Measurements from ENCODE around the gene TMEM108. TPM values are rescaled to one million over a fixed set of nuclear protein-coding genes. Genes with fewer than 3 reads are reported as not detected.

TMEM108 gene
- total RNA-seq, 4 donors from 2014 or later: 0.21 to 1.5 TPM; not detected in 2

- H3K4me1 ChIP-seq: no peaks in the 10 kb centered on the region
- H3K36me3 ChIP-seq: no peaks in the 10 kb centered on the region
- no peaks in the 10 kb centered on the region for H3K9me3 ChIP-seq
- WGBS, 2 donors: 68 to 71% methylated on average over 4 of the region's 4 CpGs
- H3K27me3 ChIP-seq: no peaks in the 10 kb centered on the region
- H3K4me3 ChIP-seq: no peak overlapping the region
- H3K27ac ChIP-seq: no peak overlapping the region
- no peak for DNase-seq (ENCODE audit: low spot score in 2 of 2)
- no peak for TF ChIP-seq POLR2A (IDR thresholded peaks at IDR 0.05)
Measured at GRCh38 chr3:133282236-133282635, 244.0 kb downstream of the TMEM108 start.

GRCh38 chr3:133283958-133284807 lies 246.0 kb downstream of the TMEM108 start:
- Histone ChIP-seq H3K4me1 (no peaks in the 10 kb centered on the region), H3K27ac (no peak overlapping the region), H3K9me3 (no peaks in the 10 kb centered on the region), H3K36me3 (no peaks in the 10 kb centered on the region), H3K27me3 (no peaks in the 10 kb centered on the region), H3K4me3 (no peak overlapping the region)
- no peak for TF ChIP-seq POLR2A (IDR thresholded peaks at IDR 0.05)
- TF ChIP-seq EP300 (IDR thresholded peaks at IDR 0.05): no peak
- TF ChIP-seq CTCF (IDR thresholded peaks at IDR 0.05): no peak
- WGBS, 2 donors: 65 to 71% methylated on average over 4 of the region's 4 CpGs
- no peak for DNase-seq (ENCODE audit: low spot score in 2 of 2)

- Histone ChIP-seq H3K27me3 (no peaks in the 10 kb centered on the region), H3K4me1 (no peaks in the 10 kb centered on the region), H3K9me3 (no peaks in the 10 kb centered on the region), H3K4me3 (no peak overlapping the region), H3K36me3 (no peaks in the 10 kb centered on the region), H3K27ac (no peak overlapping the region)
- no peak for DNase-seq (ENCODE audit: low spot score in 2 of 2)
- TF ChIP-seq POLR2A (IDR thresholded peaks at IDR 0.05): no peak
- TF ChIP-seq CTCF (IDR thresholded peaks at IDR 0.05): no peak
- 82 to 87% methylated on average over 3 of the region's 3 CpGs for WGBS, 2 donors
Measured at GRCh38 chr3:133289322-133289721, 251.1 kb downstream of the TMEM108 start.

- no peak for DNase-seq (ENCODE audit: low spot score in 2 of 2)
- TF ChIP-seq CTCF (IDR thresholded peaks at IDR 0.05): no peak
- TF ChIP-seq EP300 (IDR thresholded peaks at IDR 0.05): no peak
- no peak for TF ChIP-seq POLR2A (IDR thresholded peaks at IDR 0.05)
- H3K4me1 ChIP-seq: no peaks in the 10 kb centered on the region
- H3K27ac ChIP-seq: no peak overlapping the region
- no peaks in the 10 kb centered on the region for H3K36me3 ChIP-seq
- no peaks in the 10 kb centered on the region for H3K27me3 ChIP-seq
- H3K4me3 ChIP-seq: no peak overlapping the region
- WGBS, 2 donors: 33 to 40% methylated on average over 3 of the region's 3 CpGs
- no peaks in the 10 kb centered on the region for H3K9me3 ChIP-seq
Measured at GRCh38 chr3:133292296-133292695, 254.1 kb downstream of the TMEM108 start.

- H3K27me3 ChIP-seq: no peaks in the 10 kb centered on the region
- no peaks in the 10 kb centered on the region for H3K9me3 ChIP-seq
- H3K4me3 ChIP-seq: no peak overlapping the region
- DNase-seq (ENCODE audit: low spot score in 2 of 2): no peak
- no peak overlapping the region for H3K27ac ChIP-seq
- no peak for TF ChIP-seq EP300 (IDR thresholded peaks at IDR 0.05)
- TF ChIP-seq POLR2A (IDR thresholded peaks at IDR 0.05): no peak
- TF ChIP-seq CTCF (IDR thresholded peaks at IDR 0.05): no peak
- no peaks in the 10 kb centered on the region for H3K4me1 ChIP-seq
- no peaks in the 10 kb centered on the region for H3K36me3 ChIP-seq
- WGBS, 2 donors: 44 to 64% methylated on average over 4 of the region's 4 CpGs
Measured at GRCh38 chr3:133293397-133294110, 255.4 kb downstream of the TMEM108 start.
